Suppressor macrophage (primary cell): Measurements from ENCODE around the gene KCTD7.
A peak's percentile ranks its signal among the peaks of the same experiment; 100 is the strongest.
"Not testable (repeated sequence)": the region's sequence is repeated elsewhere in the genome, so short reads cannot be mapped to it uniquely, and the experiment has no call there.

Source experiments
- DNase-seq, 4 experiments: peaks; one replicate each; pipeline ENCODE4 v3.0.0-alpha.2; 2020 to 2022
- total RNA-seq, 17 experiments: gene quantifications; one replicate each; lab custom pipeline; 2026; ENCODE audit warnings: mixed read lengths in 6 of 17, inconsistent platforms in 3 of 17; lab: John Stamatoyannopoulos, UW

KCTD7 gene
- 2.5 to 78.2 (median 31.6) reads per million in 17 experiments for total RNA-seq

DNA sequence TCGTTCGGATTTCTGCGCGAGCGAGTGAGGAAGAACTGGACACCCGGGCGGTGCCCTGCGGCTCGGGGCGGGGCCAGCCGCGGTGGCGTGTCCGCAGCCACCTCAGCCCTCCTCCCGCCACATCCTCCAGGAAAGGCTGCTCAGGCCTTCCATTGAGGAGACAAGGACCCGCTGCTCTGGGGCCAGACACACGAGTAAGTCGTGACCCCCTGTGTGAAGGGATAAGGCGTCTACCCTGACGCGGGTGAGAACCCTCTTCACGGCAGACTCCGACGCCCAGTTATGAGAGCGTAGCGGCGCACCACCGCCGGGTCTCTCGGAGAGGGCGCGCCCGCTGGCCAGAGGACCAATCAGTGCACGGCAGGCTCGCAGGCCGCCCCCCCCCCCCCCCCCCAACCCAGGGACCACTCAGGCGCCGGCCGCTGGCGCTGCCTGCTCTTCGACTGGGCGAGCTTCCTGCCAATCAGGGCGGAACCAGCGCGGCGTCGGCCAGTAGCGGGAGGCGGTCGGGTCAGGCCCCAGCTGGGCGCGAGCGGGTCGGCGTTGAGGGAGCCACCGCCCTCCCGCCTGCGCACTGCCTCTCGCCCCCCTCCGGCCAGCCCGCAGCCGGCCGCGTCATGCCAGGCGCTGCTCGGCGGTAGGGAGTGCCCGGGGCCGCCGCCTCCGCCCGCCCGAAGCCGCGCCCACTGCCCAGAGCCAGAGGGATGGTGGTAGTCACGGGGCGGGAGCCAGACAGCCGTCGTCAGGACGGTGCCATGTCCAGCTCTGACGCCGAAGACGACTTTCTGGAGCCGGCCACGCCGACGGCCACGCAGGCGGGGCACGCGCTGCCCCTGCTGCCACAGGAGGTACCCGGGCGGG, at the start of gene KCTD7:
Gene KCTD7, plus strand, starts transcription at position 521 of the 861 bp plus-strand sequence. Its CDS starts 184 bp downstream, at position 705.
- peak; percentile 99 to 100 (median 99) for DNase-seq

DNA sequence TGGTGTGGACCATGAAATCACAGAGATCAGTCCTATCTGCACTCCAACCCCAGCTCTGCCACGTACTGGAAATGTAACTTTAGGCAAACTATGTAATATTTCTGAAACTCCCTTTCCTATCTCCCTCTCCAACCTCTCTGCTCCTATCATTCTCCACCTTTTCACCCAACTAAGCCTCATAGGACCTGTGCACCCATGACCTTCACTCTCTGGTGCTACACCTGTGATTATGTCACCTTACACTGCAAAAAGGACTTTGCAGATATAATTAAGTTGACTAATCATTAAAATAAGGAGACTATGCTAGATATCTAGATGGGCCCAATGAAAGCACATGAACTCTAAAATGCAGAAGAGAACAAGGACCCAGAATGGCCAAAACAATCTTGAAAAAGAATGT, 48.3 kb upstream of the KCTD7 start:
- DNase-seq, result not testable (repeated sequence)

DNA sequence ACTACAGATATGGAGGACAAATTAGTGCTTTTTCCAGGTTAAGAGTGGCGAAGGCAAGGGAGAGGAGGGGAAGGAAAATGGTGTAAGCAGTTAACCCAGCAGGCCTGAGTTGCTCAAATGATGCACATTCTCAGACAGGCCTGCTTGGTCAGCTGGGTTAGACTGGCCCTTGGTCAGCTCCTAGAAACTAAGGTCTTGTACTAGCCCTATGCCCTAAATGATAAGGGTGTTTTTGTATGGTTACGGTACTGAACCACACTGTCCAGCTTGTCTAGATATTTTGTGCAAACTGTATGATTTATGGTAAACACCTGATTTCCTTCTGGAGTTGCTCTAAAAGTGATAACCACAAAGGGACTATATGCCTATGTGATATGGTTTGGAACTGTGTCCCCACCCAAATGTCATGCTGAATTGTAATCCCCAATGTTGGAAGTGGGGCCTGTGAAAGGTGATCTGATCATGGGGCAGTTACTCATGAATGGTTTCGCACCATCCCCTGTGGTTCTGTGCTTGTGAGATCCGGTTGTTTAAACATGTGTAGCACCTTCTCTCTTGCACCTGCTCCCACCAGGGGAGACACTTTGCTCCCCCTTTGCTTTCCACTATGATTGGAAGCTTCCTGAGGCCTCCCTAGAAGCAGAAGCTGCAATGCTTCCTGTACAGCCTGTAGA, 45.7 kb upstream of the KCTD7 start:
- DNase-seq, result not testable (repeated sequence)

DNA sequence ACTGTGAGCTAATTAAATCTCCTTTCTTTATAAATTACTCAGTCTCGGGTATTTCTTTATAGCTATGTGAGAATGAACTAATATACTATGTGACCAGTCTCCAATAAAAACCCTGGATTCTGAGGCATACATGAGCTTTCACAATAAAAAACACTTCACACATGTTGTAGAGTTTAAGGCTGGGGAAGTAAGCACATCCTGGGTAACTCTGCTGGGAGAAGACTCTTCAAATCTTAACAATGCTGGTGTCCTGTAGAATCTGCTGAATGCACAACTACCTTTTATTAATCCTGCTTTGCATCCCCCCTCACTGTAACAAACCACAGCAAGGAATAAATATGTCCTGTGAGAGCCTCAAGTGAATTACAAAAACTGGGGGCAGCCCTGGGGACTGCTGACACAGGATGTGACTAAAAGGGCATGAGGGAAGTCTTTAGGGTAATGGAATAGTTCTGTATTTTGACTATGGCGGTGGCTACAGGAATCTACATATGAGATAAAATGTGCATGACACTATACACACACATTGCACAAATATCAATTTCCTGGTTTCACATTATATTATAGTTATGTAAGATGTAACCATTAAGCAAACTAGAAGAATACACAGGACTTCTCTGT, 45.1 kb upstream of the KCTD7 start:
- peak; percentile 70 to 90 (median 79) for DNase-seq

DNA sequence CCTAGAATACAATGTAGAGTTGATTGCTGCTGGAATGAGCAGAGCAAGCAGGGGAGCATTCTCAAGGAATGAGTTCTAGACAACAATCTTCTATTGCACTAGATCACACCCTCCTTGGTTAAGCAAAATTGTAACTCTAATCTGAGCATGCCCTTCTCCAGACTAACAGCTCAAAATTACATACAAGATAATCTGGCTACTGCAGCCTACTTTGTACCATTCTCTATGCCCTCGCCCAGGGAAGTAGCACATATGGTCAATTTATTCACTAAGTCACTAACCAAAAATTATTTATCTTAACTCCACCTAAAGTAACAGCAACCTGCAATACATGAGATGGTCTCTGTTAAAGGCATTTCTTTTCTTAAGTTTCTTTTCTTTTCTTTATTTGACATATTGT, 42.5 kb upstream of the KCTD7 start:
- no peak for DNase-seq

DNA sequence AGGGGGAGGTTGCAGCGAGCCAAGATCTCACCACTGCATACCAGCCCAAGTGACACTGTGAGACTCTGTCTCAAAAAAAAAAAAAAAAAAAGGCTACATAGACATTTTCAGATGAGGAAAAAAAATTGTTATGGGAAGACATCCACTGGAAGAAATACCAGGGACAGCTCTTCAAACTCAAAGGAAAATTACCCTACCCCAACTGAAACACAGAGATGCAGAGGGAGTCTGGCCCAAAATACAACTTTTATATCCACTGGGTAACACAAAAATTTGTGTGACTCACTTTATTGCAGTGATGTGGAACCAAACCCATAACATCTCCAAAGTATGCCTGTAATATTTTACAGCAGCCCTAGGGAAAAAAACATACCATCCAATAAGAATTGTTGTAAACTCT, 40.5 kb upstream of the KCTD7 start:
- DNase-seq, result not testable (repeated sequence)

DNA sequence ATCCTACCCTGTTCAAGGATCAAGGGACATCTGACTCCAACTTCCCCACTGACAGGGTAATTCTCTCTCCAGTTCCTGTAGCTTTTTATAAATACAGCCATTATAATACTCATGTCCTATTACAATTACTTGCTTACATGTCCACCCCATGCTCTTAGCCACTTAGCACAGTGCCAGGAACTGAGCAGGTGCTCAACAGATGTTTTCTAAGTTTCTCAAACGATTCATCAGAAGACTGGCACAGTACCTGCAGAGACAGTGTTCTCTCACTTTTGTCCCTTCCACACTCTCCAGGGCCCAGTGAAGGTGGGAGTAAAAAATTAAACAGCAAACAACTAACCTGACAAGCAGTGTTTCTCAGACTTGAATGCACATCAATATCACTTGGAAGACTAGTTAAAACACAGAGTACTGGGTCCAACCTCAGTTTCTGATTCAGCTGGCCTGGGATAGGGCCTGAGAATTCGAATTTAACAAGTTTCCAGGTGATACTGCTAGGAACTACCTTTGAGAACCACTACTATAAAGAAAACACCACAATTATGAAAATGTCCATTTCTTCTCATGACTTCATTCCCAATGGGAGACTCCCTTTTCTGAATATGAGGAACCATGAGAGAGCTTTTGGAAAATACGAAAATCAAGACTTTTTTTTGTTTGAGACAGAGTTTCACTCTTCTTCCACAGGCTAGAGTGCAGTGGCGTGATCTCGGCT, 39.7 kb upstream of the KCTD7 start:
- peak in 2 of 4 experiments; percentile 24 to 30 for DNase-seq

DNA sequence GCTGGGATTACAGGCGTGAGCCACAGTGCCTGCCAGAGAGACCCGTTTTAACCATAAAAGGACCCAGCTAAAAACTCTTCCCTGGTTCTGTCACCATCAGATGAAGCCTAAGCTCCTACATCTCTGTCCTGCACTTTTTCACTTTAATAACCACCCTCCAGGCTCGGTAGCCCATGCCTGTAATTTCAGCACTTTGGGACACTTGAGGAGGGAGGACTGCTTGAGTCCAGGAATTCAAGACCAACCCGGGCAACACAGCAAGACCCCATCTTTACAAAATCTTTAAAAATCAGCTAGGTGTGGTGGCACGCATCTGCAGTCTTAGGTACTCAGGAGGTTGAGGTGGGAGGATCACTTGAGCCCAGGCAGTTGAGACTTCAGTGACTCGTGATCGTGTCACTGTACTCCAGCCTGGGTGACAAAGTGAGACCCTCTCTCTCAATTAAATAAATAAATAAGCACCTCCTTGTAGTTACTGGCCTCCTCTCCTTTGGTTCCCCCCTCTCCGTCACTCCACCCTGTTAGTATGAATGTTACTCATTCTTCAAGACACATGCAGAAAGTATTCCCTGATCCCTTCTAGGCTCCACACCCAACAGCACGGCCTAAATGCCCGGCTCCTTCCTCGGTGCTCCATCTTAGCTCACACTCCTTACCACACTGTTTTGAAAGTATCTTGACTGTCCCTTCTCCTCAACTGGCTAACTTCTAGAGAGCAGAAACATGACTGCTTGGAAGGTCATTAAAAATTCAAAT, 38.2 kb upstream of the KCTD7 start:
- DNase-seq, result not testable (repeated sequence)

DNA sequence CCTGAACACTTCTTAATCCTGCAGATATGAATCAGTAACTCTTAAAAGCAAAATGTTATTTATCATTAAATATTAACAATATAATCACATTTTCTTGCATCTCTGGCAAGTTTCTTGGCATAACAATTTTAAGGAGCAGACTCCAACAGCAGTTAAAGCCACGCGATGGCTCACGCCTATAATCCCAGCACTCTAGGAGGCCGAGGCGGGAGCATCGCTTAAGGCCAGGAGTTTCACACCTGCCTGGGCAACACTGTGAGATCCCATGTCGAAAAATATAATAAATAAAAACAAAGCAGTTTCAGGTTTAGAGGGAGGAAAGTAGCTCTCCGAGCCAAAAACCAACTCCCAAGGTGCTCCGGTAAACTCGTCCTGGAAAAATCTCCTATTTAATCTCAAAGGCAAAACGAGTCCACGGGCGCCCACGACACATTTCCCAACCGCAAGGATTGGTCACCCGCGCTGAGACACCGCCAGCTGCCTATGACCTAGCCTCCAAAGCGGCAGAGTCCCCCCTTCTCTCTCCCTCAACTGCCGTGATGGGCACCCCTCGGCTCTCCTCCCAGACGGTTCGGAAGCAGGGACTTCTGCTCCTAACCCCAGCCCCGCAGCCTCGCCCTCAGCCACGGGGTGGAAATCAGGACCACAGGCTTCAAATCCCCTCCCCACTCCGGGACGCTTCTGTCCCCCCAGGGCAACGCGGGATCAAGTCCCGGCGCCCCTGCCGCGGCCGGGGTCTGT, 37.5 kb upstream of the KCTD7 start:
- peak in 3 of 4 experiments; percentile 50 to 68 (median 61) for DNase-seq

DNA sequence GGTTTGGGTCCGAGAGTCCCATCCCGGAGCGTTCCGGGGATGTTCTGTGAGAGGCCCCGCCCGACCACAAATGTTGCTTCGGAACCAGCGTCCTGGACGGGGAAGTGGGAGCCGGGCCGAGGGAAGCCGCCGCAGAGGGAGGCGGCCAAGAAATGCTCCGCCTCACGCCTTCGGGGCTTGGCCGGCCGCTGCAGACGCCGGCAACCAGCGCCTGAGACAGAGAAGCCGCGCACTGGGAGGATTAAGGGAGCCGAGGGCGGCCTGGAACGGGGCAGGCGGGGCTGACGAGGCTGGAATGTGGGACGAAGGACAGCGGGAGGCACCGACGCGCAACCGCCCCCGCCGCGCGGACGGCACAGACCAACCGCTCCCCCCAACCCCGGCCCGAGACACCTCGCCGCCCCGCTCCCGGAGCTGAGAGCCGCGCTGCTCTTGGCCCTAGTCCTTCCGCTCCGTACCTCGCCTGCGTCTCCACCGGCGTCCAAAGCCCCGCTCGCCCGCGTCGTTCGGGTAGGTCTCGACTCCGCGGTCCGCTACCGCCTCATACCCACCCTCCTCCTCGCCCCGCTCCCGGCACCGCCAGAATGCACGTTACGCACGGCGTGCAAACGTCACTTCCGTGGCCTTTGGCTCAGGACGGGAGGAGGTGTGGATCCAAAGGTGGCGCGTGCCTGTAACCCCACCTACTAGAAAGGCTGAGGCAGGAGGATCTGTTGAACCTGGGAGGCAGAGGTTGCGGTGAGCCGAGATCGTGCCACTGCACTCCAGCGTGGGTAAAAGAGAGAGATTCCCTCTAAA, 36.7 kb upstream of the KCTD7 start:
- peak; percentile 91 to 95 (median 94) for DNase-seq

DNA sequence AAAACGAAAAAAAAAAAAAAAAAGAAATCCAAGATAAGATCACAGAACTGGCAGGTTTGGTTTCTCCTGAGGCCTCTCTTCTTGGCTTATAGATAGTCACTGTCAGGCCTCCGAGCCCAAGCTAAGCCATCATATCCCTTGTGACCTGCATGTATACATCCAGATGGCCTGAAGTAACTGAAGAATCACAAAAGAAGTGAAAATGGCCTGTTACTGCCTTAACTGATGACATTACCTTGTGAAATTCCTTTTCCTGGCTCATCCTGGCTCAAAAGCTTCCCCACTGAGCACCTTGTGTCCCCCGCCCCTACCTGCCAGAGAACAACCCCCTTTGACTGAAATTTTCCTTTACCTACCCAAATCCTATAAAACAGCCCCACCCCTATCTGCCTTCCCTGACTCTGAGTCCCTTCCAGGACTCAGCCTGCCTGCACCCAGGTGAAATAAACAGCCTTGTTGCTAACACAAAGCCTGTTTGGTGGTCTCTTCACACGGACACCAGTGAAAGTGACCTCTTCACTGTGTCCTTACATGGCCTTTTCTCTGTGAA, 36.0 kb upstream of the KCTD7 start:
- DNase-seq, result peak in 1 of 4 experiments; percentile 6

DNA sequence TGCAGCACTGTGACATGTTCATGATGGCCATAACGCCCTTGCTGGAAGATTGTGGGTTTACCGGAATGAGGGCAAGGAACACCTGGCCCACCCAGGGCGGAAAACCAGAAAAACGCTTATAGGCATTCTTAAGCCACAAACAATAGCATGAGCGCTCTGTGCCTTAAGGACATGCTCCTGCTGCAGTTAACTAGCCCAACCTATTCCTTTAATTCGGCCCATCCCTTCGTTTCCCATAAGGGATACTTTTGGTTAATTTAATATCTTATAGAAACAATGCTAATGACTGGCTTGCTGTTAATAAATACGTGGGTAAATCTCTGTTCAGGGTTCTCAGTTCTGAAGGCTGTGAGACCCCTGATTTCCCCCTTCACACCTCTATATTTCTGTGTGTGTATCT, 34.6 kb upstream of the KCTD7 start:
- not testable (repeated sequence) for DNase-seq

DNA sequence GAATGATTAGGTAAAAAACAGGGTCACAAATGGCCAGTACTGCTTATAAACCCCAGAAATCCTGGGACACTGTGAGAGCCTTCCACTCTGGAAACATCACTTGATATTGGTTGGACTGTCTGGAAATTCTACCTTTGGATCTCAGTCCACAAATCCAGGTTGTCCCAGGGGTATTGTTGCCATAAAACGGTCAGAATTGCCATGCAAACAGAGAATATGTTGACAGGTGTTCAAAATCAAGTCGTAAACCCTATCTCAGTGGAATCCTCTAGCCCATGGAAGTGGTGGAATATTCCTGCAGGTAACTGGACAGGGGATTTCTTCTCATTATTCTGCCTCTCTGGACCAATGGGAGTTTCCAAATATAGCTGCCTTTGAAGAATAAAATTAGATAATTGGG, 31.2 kb upstream of the KCTD7 start:
- no peak for DNase-seq

DNA sequence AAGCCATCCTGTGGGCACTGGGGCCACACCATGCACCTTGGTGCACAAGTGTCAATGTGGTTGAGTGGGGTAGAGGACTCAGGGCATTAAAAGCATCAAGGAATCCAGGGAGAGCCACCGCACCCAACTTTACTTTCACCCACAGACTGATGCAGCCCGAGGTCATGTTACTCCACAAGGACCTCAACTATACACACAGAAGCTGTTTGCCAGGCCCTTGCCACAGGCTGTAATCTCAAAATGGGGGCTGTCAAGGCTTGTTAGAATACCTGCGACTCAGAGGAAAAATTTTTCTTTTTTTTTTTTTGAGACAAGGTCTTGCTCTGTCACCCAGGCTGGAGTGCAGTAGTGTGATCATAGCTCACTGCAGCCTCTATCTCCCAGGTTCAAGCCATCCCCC, 26.5 kb upstream of the KCTD7 start:
- no peak for DNase-seq

DNA sequence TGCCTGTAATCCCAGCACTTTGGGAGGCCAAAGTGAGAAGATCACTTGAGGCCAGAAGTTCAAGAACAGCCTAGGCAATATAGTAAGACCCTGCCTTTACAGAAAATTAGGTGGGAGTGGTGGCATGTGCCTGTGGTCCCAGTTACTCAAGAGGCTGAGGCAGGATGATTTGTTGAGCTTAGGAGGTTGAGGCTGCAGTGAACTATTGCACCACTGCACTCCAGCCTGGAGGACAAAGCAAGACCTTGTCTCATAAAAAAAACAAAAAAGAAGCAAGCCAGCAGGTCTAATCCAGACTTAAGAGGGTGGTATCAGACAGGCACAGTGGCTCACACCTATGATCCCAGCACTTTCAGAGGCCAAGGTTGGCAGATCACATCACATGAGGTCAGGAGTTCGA, 24.5 kb upstream of the KCTD7 start:
- DNase-seq, result peak in 2 of 4 experiments; percentile 18 to 22

DNA sequence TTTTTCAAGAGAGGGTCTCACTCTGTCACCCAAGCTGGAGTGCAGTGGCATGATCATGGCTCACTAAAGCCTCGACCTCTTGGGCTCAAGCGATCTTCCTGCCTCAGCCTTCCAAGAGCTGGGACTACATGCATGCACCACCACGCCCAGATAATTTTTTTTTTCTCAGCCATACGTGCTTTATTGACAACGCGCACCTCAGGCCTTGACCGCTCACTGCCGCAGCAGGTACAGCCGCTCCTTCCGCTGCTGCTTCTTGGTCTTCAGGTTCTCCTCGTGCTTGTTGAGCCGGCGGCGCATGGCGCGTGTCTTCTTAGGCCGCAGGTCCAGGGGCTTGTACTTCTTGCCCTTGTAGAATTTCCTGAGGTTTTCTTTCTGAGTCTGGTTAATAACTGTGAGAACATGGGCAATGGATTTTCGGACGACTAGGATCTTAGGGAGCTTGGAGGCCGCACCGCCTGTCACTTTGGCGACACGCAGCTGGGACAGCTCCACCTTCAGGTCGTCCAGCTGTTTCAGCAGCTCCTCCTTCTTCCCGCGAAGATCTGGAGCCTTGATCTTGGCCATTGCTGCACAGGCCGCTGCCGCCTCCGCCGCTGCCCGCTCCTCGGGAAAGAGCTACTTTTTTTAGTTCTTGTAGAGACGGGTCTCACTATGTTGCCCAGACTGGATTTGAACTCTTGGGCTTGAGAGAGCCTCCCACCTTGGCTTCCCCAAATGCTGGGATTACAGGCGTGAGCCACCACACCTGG, 22.0 kb upstream of the KCTD7 start:
- DNase-seq, result not testable (repeated sequence)

DNA sequence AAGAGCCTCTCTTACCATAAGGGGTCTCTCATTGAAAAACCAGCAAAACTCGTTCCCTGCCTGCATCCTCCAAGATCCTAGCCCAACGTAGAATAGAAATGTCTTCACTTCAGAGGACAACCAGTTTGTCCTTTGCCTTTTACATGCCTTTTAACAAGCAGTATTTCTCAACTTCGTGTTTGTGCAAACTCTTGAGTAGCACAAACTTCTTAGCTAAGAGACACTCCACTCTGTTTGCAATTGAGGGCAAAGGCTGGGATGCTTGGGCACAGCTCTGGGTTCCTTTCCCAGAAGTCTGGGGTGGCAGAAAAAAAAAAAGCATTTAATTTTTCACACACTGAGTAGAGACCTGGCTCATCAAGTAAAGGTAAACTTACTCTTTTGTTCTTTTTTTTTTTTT, 19.5 kb upstream of the KCTD7 start:
- DNase-seq, result peak in 1 of 4 experiments; percentile 11

DNA sequence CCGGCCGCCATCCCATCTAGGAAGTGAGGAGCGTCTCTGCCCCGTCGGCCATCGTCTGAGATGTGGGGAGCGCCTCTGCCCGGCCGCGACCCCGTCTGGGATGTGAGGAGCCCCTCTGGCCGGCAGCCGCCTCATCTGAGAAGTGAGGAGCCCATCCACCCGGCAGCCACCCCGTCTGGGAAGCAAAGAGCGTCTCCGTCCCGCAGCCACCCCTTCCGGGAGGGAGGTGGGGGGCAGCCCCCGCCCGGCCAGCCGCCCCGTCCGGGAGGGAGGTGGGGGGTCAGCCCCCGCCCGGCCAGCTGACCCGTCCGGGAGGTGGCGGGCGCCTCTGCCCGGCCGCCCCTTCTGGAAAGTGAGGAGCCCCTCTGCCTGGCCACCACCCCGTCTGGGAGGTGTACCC, 14.1 kb upstream of the KCTD7 start:
- DNase-seq, result not testable (repeated sequence)

DNA sequence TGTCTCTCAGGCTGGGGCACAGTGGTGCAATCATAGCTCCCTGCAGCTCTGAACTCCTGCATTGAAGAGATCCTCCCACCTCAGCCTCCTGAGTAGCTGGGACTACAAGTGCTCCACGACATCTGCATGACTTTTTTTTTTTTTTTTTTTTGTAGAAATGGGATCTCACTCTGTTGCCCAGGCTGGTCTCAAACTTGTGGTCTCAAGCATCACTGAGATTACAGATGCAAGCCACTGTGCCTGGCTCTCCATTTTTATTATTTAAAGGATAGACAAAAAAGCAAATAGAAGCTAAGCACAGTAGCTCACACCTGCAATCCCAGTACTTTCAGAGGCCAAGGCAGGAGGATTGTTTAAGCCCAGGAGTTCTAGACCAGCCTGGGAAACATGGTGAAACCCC, 13.0 kb upstream of the KCTD7 start:
- no peak for DNase-seq
